Stomach (tissue), 9 donors: Measurements from ENCODE around the gene DGCR8. TPM values are rescaled to one million over a fixed set of nuclear protein-coding genes. Genes with fewer than 3 reads are reported as not detected.

Experiments
- DNase-seq, 2 donors: peaks; one replicate each; pipeline versions ENCODE4 v3.0.0 to v3.0.0-alpha.2; 2013 to 2019
- H3K27ac ChIP-seq, 5 donors: fragments of 200-600 bp in 4 of 5; sonication (generic) in 4 of 5; one replicate each; pipeline ENCODE4 v1.5.1; 2013 to 2019; ENCODE audit warnings: mild to moderate bottlenecking in 1 of 5, moderate library complexity in 1 of 5
- H3K27me3 ChIP-seq, 3 donors: fragments of 200-600 bp; sonication (generic); one replicate each; pipeline ENCODE4 v1.5.1; 2017 to 2019; ENCODE audit warnings: mixed run types in 1 of 3
- H3K36me3 ChIP-seq, 4 donors: fragments of 200-600 bp; sonication (generic); 1 replicate in 3 of 4; 2 replicates in 1 of 4; pipeline ENCODE4 v1.5.1; 2016 to 2019
- H3K4me1 ChIP-seq, 4 donors: fragments of 200-600 bp; sonication (generic); one replicate each; pipeline ENCODE4 v1.5.1; 2016 to 2019
- H3K4me3 ChIP-seq, 4 donors: fragments of 200-600 bp; sonication (generic) in 3 of 4; one replicate each; pipeline ENCODE4 v1.5.1; 2016 to 2019; ENCODE audit warnings: mild to moderate bottlenecking in 1 of 4
- H3K9me3 ChIP-seq, 4 donors: fragments of 200-600 bp; sonication (generic); one replicate each; pipeline ENCODE4 v1.5.1; 2016 to 2019
- EP300 ChIP-seq: sonication (generic); formaldehyde crosslinking; IDR thresholded peaks from one replicate; pipeline ENCODE4 v1.6.1; 2017; ENCODE audit warnings: antibody characterized with exemption
- POLR2A ChIP-seq, 4 donors: fragments of 450-650 bp; IDR thresholded peaks; one replicate each; pipeline ENCODE4 v1.6.1; 2016; ENCODE audit warnings: antibody characterized with exemption in 4 of 4, control low read depth in 2 of 4, mild to moderate bottlenecking in 1 of 4, moderate library complexity in 1 of 4
- POLR2AphosphoS5 ChIP-seq, 3 donors: sonication (generic); formaldehyde crosslinking; IDR thresholded peaks; one replicate each; pipeline ENCODE4 v1.6.1; 2016; ENCODE audit warnings: antibody characterized with exemption in 3 of 3
- WGBS, 5 donors: extraction: QIAGEN DNeasy Blood & Tissue Kit in 3 of 5; methylation state at CpG; one replicate each; pipeline versions ENCODE4 v1.1.5 to v1.1.7; 2013 to 2018; 5-methylcytosine and 5-hydroxymethylcytosine counted together
- intact Hi-C: fragments of 100-400 bp; cut with DNase I; formaldehyde crosslinking; loops from one replicate; pipeline ENCODE4 v1.15.1; 2023; ENCODE audit warnings: low total_unique reads
- polyA plus RNA-seq, 3 donors: library from polyadenylated mRNA; stranded (reverse); fragments of 200-250 nt; gene quantifications; one replicate each; pipeline ENCODE4 v1.2.3, GENCODE V29; 2013
- total RNA-seq, 5 donors: library from RNA; depleted of rRNA; stranded (reverse); fragments of >200 nt; gene quantifications; one replicate each; pipeline versions ENCODE4 v1.1.0 to v1.2.3, GENCODE V29; 2014 to 2016
- TF ChIP-seq, protein P1 (sequence below), 7 experiments: fragments of 450-650 bp in 4 of 7; fragments of 200-600 bp in 3 of 7; sonication (generic) in 3 of 7; IDR thresholded peaks; one replicate each; pipeline ENCODE4 v1.5.1; 2016 to 2019; ENCODE audit warnings: antibody characterized with exemption in 7 of 7, control low read depth in 2 of 7, mild to moderate bottlenecking in 1 of 7
- donor health status: healthy with polysubstance abuse.
- donor health status: Bipolar disorder and iron deficiency.
- donor health status: healthy.

The DGCR8 gene
- total and polyA plus RNA-seq, 8 donors: 7.8 to 55.4 (median 30.6) TPM

DNA sequence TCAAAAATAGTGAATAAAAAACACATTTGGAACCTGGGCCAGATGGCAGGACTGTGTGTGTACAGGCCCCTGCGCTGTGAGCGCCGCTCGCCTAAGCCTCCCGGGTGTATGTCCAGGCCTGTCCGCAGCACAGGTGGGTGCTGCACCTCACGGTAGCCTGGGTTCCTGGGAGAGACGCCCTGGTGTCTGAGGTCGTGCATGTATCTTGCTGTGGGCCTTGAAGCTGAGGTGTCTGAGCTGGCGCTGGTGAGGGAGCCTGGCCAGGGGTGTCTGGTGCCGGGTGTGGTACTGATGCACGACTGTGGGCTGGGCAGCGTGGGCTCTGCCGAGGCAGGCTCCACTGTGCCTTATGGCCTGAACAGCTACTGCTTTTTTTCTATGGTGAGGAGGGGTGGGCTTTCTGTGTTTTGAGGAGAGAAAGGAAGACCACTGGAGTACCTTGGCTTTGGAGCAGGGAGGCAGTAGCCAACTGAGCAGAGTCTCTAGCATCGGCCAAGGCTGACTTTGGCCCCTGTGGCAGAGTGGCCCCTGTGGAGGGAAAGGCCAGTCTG is 47.4 kb downstream of the DGCR8 start:
- H3K9me3 ChIP-seq: no peaks in the 10 kb centered on the region
- no peaks in the 10 kb centered on the region for H3K27me3 ChIP-seq
- intact Hi-C loops: no loop called here
- no peak for DNase-seq
- H3K4me1 ChIP-seq: peaks cover 5 to 23% (median 16%) of the 10 kb centered on the region in 4 donors
- WGBS, 5 donors: 83 to 87% (median 85%) methylated on average over 15 of the region's 15 CpGs
- H3K4me3 ChIP-seq: no peak overlapping the region
- no peak for TF ChIP-seq EP300
- TF ChIP-seq POLR2A (IDR thresholded peaks at IDR 0.05): no peak
- no peak for TF ChIP-seq POLR2AphosphoS5 (IDR thresholded peaks at IDR 0.05)
- TF ChIP-seq, protein P1, sequence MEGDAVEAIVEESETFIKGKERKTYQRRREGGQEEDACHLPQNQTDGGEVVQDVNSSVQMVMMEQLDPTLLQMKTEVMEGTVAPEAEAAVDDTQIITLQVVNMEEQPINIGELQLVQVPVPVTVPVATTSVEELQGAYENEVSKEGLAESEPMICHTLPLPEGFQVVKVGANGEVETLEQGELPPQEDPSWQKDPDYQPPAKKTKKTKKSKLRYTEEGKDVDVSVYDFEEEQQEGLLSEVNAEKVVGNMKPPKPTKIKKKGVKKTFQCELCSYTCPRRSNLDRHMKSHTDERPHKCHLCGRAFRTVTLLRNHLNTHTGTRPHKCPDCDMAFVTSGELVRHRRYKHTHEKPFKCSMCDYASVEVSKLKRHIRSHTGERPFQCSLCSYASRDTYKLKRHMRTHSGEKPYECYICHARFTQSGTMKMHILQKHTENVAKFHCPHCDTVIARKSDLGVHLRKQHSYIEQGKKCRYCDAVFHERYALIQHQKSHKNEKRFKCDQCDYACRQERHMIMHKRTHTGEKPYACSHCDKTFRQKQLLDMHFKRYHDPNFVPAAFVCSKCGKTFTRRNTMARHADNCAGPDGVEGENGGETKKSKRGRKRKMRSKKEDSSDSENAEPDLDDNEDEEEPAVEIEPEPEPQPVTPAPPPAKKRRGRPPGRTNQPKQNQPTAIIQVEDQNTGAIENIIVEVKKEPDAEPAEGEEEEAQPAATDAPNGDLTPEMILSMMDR (IDR thresholded peaks at IDR 0.05): no peak
- H3K36me3 ChIP-seq: peaks cover 24 to 53% (median 51%) of the 10 kb centered on the region in 4 donors
- no peak overlapping the region for H3K27ac ChIP-seq

DNA sequence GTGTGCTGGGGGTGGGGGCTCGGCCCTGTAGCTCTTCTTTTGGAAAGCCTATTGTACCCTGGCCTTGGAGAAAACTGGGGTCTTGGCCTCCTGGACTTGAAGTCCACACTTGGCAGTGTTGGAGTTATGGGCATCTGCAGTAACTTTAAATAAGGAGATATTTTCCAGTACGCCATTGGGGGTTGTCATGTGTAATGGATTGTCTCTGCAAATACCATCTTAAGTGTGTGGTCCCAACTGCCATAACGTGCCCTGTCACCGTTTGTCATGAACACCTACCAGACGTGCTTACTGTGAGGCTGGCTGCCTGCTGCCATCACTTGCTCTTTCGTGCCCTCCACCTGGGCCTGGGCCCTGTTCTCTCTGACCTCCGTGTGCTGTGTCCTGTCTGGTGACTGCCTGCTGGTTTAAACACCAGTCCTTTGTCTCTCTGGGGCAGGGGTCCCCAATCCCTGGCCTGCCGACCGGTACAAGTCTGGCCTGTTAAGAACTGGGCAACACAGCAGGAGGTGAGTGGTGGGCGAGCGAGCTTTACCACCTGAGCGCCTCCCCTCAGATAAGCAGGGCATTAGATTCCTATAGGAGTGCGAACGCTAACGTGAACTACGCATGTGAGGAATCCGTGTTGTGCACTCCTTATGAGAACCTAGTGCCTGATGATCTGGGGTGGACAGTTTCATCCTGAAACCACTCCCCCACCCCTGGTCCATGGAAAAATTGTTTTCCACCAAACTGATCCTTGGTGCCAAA is 48.0 kb downstream of the DGCR8 start:
- no peak overlapping the region for H3K27ac ChIP-seq
- WGBS, 5 donors: 75 to 84% (median 80%) methylated on average over 17 of the region's 17 CpGs
- intact Hi-C loops: no loop called here
- DNase-seq: no peak
- H3K36me3 ChIP-seq: peaks cover 24 to 49% (median 48%) of the 10 kb centered on the region in 4 donors
- peaks cover 11 to 28% (median 20%) of the 10 kb centered on the region in 4 donors for H3K4me1 ChIP-seq
- no peak for TF ChIP-seq EP300
- TF ChIP-seq, protein P1 (IDR thresholded peaks at IDR 0.05): no peak
- TF ChIP-seq POLR2A (IDR thresholded peaks at IDR 0.05): no peak
- TF ChIP-seq POLR2AphosphoS5 (IDR thresholded peaks at IDR 0.05): no peak
- H3K9me3 ChIP-seq: no peaks in the 10 kb centered on the region
- no peaks in the 10 kb centered on the region for H3K27me3 ChIP-seq
- H3K4me3 ChIP-seq: no peak overlapping the region

DNA sequence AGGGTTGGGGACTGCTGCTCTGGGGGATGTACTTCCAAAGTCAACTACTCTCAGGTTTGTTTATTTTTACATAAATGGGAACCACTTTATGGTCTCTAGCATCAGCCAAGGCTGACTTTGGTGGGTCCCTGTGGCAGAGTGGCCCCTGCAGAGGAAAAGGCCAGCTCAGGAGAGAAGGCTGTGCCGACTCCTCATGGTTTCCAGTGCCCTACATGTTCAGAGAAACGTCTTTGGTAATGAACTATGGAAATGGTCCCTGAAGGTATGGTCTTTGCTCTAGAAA is 48.5 kb downstream of the DGCR8 start:
- Histone ChIP-seq H3K27ac (no peak overlapping the region), H3K36me3 (peaks cover 23 to 47% (median 45%) of the 10 kb centered on the region in 4 donors), H3K4me3 (no peak overlapping the region), H3K9me3 (no peaks in the 10 kb centered on the region), H3K27me3 (no peaks in the 10 kb centered on the region), H3K4me1 (peaks cover 15 to 34% (median 25%) of the 10 kb centered on the region in 4 donors)
- 39 to 54% (median 52%) methylated on average over 2 of the region's 2 CpGs for WGBS, 5 donors
- TF ChIP-seq POLR2A (IDR thresholded peaks at IDR 0.05): no peak
- TF ChIP-seq, protein P1 (IDR thresholded peaks at IDR 0.05): no peak
- TF ChIP-seq POLR2AphosphoS5 (IDR thresholded peaks at IDR 0.05): no peak
- no peak for TF ChIP-seq EP300
- DNase-seq: no peak
- intact Hi-C loops: no loop called here

DNA sequence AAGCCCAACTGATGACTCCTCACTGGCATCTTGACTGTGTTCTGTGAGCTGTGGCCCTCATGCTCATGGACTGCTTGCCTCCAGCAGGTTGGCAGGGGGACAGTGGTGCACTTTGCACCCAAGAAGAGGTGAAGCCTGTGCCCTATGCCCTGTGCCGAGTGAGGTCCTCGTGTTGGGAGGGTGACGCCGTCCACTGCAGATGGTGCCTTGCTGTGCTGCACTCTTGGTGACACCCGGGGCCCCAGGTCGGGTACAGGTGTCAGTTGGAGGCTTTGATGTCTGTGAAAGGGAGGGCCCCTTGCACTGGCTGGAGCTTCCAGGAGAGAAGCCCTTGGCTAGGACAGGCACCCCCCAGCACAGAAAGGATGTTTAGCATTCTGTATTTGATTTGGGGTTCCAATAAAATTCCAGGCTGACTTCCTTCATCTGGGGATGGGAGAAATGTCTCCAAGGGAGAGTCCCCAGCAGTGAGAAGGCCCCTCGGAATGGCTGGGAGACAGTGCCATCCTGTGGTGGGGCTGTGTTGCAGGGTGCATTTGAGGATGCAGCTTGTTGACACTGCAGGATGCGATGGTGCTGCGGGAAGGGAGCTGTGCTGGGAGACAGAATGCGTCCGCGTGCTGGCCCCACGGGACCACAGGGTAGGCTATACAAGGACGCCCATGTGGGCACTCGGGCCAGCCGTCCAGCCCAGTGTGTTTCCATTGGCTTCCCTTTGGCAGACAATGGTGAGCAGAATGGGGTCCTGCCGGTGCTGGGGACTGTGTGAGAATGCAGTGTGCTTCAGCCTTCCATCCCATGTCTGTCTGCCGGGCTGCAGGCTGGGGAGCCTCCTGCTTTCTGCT is 49.1 kb downstream of the DGCR8 start:
- no peaks in the 10 kb centered on the region for H3K9me3 ChIP-seq
- intact Hi-C loops: no loop called here
- H3K27ac ChIP-seq: peak overlapping the region in 1 of 5 donors; percentile 27
- WGBS, 5 donors: 27 to 31% (median 29%) methylated on average over 14 to 18 of the region's 18 CpGs
- H3K4me3 ChIP-seq: no peak overlapping the region
- peak; percentile 37 to 56 for DNase-seq
- peaks cover 18 to 41% (median 40%) of the 10 kb centered on the region in 4 donors for H3K36me3 ChIP-seq
- TF ChIP-seq POLR2AphosphoS5 (IDR thresholded peaks at IDR 0.05): no peak
- TF ChIP-seq POLR2A (IDR thresholded peaks at IDR 0.05): no peak
- TF ChIP-seq, protein P1 (IDR thresholded peaks at IDR 0.05): peak in 1 of 7 experiments; percentile 30
- TF ChIP-seq EP300: no peak
- peaks cover 21 to 39% (median 31%) of the 10 kb centered on the region in 4 donors for H3K4me1 ChIP-seq
- H3K27me3 ChIP-seq: no peaks in the 10 kb centered on the region
